ENCODE measurements around the gene TMEM269. TPM values are rescaled to one million over a fixed set of nuclear protein-coding genes. Genes with fewer than 3 reads are reported as not detected.

TMEM269 gene
- total RNA-seq, 2 donors from 2014 or later, result 0.14 to 0.62 TPM

- Histone ChIP-seq H3K9me3 (no peaks in the 10 kb centered on the region), H3K4me1 (replicated peaks) (no peaks in the 10 kb centered on the region), H3K36me3 (no peaks in the 10 kb centered on the region), H3K27me3 (replicated peaks; ENCODE audit: insufficient read depth) (no peaks in the 10 kb centered on the region), H3K27ac (no peak within 1 kb of the TSS), H3K4me3 (no peak within 1 kb of the TSS)
- TF ChIP-seq CTCF (IDR thresholded peaks at IDR 0.05), result no peak
- no peak for TF ChIP-seq POLR2AphosphoS5 (IDR thresholded peaks at IDR 0.05)
- TF ChIP-seq POLR2A (IDR thresholded peaks at IDR 0.05), result no peak
- WGBS, result 82% methylated on average over 23 of the region's 27 CpGs
- DNase-seq (ENCODE audit: low spot score), result no peak
- intact Hi-C loops (cut with DNase I), result no loop called here
These were observed 44.8 kb upstream of the TMEM269 start, which contains the start of gene CLDN19 for GRCh38 chr1:42739753-42740700. Gene CLDN19 (minus strand): TSS chr1:42740236. CDS start chr1:42740063, 173 bp downstream.

GRCh38 chr1:42740851-42741580, 43.8 kb upstream of the TMEM269 start:
- no peak for TF ChIP-seq POLR2A (IDR thresholded peaks at IDR 0.05)
- TF ChIP-seq POLR2AphosphoS5 (IDR thresholded peaks at IDR 0.05), result no peak
- no peak for TF ChIP-seq CTCF (IDR thresholded peaks at IDR 0.05)
- DNase-seq (ENCODE audit: low spot score), result no peak
- Histone ChIP-seq H3K9me3 (no peaks in the 10 kb centered on the region), H3K27ac (no peak overlapping the region), H3K36me3 (no peaks in the 10 kb centered on the region), H3K4me1 (replicated peaks) (no peaks in the 10 kb centered on the region), H3K27me3 (replicated peaks; ENCODE audit: insufficient read depth) (no peaks in the 10 kb centered on the region), H3K4me3 (no peak overlapping the region)
- intact Hi-C loops (cut with DNase I), result no loop called here
- WGBS, result 71% methylated on average over 19 of the region's 19 CpGs

- Histone ChIP-seq H3K27ac (no peak overlapping the region), H3K4me1 (replicated peaks) (no peaks in the 10 kb centered on the region), H3K9me3 (no peaks in the 10 kb centered on the region), H3K4me3 (no peak overlapping the region), H3K27me3 (replicated peaks; ENCODE audit: insufficient read depth) (no peaks in the 10 kb centered on the region), H3K36me3 (no peaks in the 10 kb centered on the region)
- TF ChIP-seq POLR2AphosphoS5 (IDR thresholded peaks at IDR 0.05) (no peak), POLR2A (IDR thresholded peaks at IDR 0.05) (no peak), CTCF (IDR thresholded peaks at IDR 0.05) (no peak)
- intact Hi-C loops (cut with DNase I), result no loop called here
- DNase-seq (ENCODE audit: low spot score), result no peak
- 81% methylated on average over 4 of the region's 4 CpGs for WGBS
These were observed 43.1 kb upstream of the TMEM269 start for GRCh38 chr1:42741706-42742105.

GRCh38 chr1:42742141-42742540, 42.6 kb upstream of the TMEM269 start:
- TF ChIP-seq POLR2AphosphoS5 (IDR thresholded peaks at IDR 0.05) (no peak), POLR2A (IDR thresholded peaks at IDR 0.05) (no peak), CTCF (IDR thresholded peaks at IDR 0.05) (no peak)
- intact Hi-C loops (cut with DNase I), result no loop called here

More at GRCh38 chr1:42742141-42742540, 42.6 kb upstream of the TMEM269 start:
- Histone ChIP-seq H3K27ac (no peak overlapping the region), H3K36me3 (no peaks in the 10 kb centered on the region), H3K27me3 (replicated peaks; ENCODE audit: insufficient read depth) (no peaks in the 10 kb centered on the region), H3K4me3 (no peak overlapping the region), H3K4me1 (replicated peaks) (no peaks in the 10 kb centered on the region), H3K9me3 (no peaks in the 10 kb centered on the region)
- WGBS, result 86% methylated on average over 8 of the region's 8 CpGs
- DNase-seq (ENCODE audit: low spot score), result no peak
